OCI-LY3 (cell line): ENCODE data around the gene SH2D3A.

ENCODE experiments used
- CTCF ChIP-seq: fragments of 200-600, 300-600 bp; sonication (generic); IDR thresholded peaks from 2 replicates; pipeline ENCODE4 v1.5.1; 2014; ENCODE audit warnings: antibody characterized with exemption, low read length, low read depth
- EZH2phosphoT487 ChIP-seq: fragments of 200-600 bp; shearing (Covaris generic); IDR thresholded peaks from 2 replicates; pipeline ENCODE4 v1.6.1; 2018; ENCODE audit warnings: antibody characterized with exemption, mixed run types, low read depth

GRCh38 chr19:6713773-6714692, 53.2 kb downstream of the SH2D3A start:
- TF ChIP-seq EZH2phosphoT487 = no peak
- no peak for TF ChIP-seq CTCF
